Tibial nerve (tissue), 4 donors: ENCODE measurements around the gene ZNF407. TPM values are rescaled to one million over a fixed set of nuclear protein-coding genes. Genes with fewer than 3 reads are reported as not detected.

Experiments
- DNase-seq, 2 donors: peaks; one replicate each; pipeline ENCODE4 v3.0.0-alpha.2; 2019; ENCODE audit warnings: low spot score in 2 of 2
- H3K27ac ChIP-seq, 4 donors: fragments of 200-600 bp; sonication (generic) in 3 of 4; one replicate each; pipeline ENCODE4 v1.5.1; 2017 to 2019; ENCODE audit warnings: mild to moderate bottlenecking in 1 of 4
- H3K27me3 ChIP-seq, 2 donors: fragments of 200-600 bp; sonication (generic) in 1 of 2; one replicate each; pipeline versions ENCODE4 v1.5.1 to v1.6.0; 2017 to 2019
- H3K36me3 ChIP-seq, 3 donors: fragments of 200-600 bp; sonication (generic); one replicate each; pipeline ENCODE4 v1.5.1; 2018 to 2019
- H3K4me1 ChIP-seq, 4 donors: fragments of 200-600 bp; sonication (generic) in 3 of 4; one replicate each; pipeline ENCODE4 v1.5.1; 2017 to 2019
- H3K4me3 ChIP-seq, 4 donors: fragments of 200-600 bp; sonication (generic) in 3 of 4; one replicate each; pipeline ENCODE4 v1.5.1; 2017 to 2019; ENCODE audit warnings: mild to moderate bottlenecking in 1 of 4, moderate library complexity in 1 of 4
- H3K9me3 ChIP-seq, 4 donors: fragments of 200-600 bp; sonication (generic) in 3 of 4; one replicate each; pipeline ENCODE4 v1.5.1; 2017 to 2019
- EP300 ChIP-seq, 2 donors: sonication (generic); formaldehyde crosslinking; IDR thresholded peaks; one replicate each; pipeline ENCODE4 v1.6.1; 2017; ENCODE audit warnings: antibody characterized with exemption in 2 of 2, mild to moderate bottlenecking in 1 of 2
- POLR2A ChIP-seq, 2 donors: fragments of 450-650 bp; IDR thresholded peaks; one replicate each; pipeline ENCODE4 v1.6.1; 2017; ENCODE audit warnings: antibody characterized with exemption in 2 of 2, mild to moderate bottlenecking in 2 of 2, moderate library complexity in 2 of 2
- WGBS, 2 donors: methylation state at CpG; one replicate each; pipeline ENCODE4 v1.1.5; 2018; 5-methylcytosine and 5-hydroxymethylcytosine counted together
- total RNA-seq, 4 donors: library from RNA; depleted of rRNA; stranded (reverse); fragments of >200 nt; gene quantifications; one replicate each; pipeline ENCODE4 v1.1.0, GENCODE V29; 2016
- TF ChIP-seq, protein P1 (sequence below), 5 experiments: fragments of 200-600 bp in 3 of 5; fragments of 450-650 bp in 2 of 5; sonication (generic) in 3 of 5; IDR thresholded peaks; one replicate each; pipeline ENCODE4 v1.5.1; 2016 to 2019; ENCODE audit warnings: antibody characterized with exemption in 5 of 5, mild to moderate bottlenecking in 3 of 5, moderate library complexity in 2 of 5

ZNF407 gene
- total RNA-seq, 4 donors from 2014 or later = 18.6 to 22.8 (median 19.6) TPM

DNA sequence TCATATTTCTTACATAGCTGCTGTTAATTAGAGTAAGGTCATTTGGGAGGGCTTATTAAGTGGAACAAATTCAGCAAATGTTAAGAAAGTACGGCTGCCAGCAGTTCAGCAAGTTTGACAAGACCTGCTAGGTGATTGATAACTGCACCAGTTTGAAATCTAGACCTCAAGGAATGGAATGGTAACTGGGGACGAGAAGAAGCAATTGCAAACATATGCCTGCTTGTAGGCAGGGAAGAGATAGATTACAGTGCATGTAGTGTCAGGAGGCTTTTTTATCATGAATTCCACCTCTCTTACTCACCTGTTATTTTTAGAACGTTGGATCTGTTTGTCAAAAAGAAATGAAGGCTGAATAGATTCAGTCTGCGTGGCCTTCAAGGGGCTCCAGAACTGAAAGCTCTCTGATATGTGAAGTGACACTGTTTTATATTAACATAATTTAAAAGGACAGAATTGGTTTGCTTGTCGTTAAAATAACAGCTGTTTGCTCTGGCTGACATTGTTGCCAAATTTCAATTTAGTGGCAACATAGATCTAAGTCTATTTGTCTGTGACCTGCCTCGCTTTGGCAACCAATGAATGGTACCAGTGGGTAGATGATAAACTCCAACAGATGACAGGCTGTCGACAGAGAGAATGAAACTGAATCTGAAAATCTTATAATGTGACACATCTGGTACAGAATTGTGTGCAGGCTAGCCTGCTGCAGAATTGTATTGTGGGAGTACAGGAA is 199.3 kb downstream of the ZNF407 start:
- Histone ChIP-seq H3K4me3 (no peak overlapping the region), H3K27ac (no peak overlapping the region), H3K4me1 (peaks cover 0 to 12% (median 2%) of the 10 kb centered on the region in 4 donors), H3K36me3 (peaks cover 0 to 4% (median 0%) of the 10 kb centered on the region in 3 donors), H3K9me3 (no peaks in the 10 kb centered on the region), H3K27me3 (no peaks in the 10 kb centered on the region)
- WGBS, 2 donors = 47 to 49% methylated on average over 7 of the region's 7 CpGs
- DNase-seq = no peak
- TF ChIP-seq EP300 (IDR thresholded peaks at IDR 0.05) (no peak), POLR2A (IDR thresholded peaks at IDR 0.05) (no peak)
- TF ChIP-seq, protein P1, sequence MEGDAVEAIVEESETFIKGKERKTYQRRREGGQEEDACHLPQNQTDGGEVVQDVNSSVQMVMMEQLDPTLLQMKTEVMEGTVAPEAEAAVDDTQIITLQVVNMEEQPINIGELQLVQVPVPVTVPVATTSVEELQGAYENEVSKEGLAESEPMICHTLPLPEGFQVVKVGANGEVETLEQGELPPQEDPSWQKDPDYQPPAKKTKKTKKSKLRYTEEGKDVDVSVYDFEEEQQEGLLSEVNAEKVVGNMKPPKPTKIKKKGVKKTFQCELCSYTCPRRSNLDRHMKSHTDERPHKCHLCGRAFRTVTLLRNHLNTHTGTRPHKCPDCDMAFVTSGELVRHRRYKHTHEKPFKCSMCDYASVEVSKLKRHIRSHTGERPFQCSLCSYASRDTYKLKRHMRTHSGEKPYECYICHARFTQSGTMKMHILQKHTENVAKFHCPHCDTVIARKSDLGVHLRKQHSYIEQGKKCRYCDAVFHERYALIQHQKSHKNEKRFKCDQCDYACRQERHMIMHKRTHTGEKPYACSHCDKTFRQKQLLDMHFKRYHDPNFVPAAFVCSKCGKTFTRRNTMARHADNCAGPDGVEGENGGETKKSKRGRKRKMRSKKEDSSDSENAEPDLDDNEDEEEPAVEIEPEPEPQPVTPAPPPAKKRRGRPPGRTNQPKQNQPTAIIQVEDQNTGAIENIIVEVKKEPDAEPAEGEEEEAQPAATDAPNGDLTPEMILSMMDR (IDR thresholded peaks at IDR 0.05) = no peak

DNA sequence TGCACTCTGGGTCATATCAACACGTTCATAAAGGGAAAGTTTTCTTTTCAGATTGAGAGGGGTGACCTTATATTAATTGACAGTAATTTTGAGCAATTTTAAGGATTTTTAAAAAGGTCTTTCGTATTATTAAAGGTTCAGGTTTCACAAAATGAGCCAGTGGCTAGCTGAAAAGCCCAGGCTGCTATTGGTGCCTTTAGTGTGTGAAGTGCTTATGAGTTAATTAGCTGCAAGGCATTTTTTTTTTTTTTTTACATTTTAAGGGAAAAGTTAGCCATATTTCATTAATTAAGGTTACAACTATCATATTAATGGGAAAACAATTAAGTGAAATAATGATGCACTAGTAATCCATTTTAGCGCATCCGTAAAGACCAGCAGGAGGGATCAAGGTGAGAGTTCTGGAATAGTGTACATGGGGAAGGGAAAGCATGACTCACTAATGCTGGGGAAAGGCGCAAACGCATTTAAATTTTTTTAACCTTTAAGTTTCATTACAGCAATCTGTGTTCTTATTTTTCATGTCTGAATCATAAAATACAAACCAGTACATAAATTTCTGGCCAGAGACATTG is 200.0 kb downstream of the ZNF407 start:
- H3K4me3 ChIP-seq = no peak overlapping the region
- DNase-seq = no peak

DNA sequence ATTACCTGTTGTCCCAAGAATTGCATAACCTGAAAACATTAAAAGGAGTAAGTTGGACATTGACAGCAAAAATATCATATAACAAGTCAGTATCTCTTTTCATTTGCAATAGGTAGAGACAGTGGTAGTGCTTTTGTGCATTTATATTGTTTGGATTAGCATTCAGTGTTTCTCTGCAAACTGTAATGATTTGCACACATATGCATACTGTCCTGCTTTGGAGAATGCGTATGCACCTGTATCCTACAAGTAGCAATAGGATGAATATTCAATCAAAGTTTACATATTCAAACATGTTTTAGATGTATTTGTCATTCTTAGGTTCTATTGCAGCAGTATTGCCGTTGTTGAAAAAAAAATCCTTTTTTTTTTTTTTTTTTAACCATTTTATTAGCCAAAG is 201.9 kb downstream of the ZNF407 start:
- peaks cover 0 to 12% (median 2%) of the 10 kb centered on the region in 4 donors for H3K4me1 ChIP-seq
- no peaks in the 10 kb centered on the region for H3K9me3 ChIP-seq
- TF ChIP-seq, protein P1 (IDR thresholded peaks at IDR 0.05) = no peak
- TF ChIP-seq EP300 (IDR thresholded peaks at IDR 0.05) (no peak), POLR2A (IDR thresholded peaks at IDR 0.05) (no peak)
- H3K27ac ChIP-seq = no peak overlapping the region
- 92 to 97% methylated on average over 2 of the region's 2 CpGs for WGBS, 2 donors
- H3K4me3 ChIP-seq = no peak overlapping the region
- H3K27me3 ChIP-seq = no peaks in the 10 kb centered on the region
- no peak for DNase-seq
- no peaks in the 10 kb centered on the region for H3K36me3 ChIP-seq

More for the DNA sequence above, 200.0 kb downstream of the ZNF407 start:
- Histone ChIP-seq H3K9me3 (no peaks in the 10 kb centered on the region), H3K4me1 (peaks cover 0 to 12% (median 2%) of the 10 kb centered on the region in 4 donors), H3K36me3 (peaks cover 0 to 4% (median 0%) of the 10 kb centered on the region in 3 donors), H3K27ac (no peak overlapping the region), H3K27me3 (no peaks in the 10 kb centered on the region)
- TF ChIP-seq, protein P1 (IDR thresholded peaks at IDR 0.05) = no peak
- TF ChIP-seq POLR2A (IDR thresholded peaks at IDR 0.05) (no peak), EP300 (IDR thresholded peaks at IDR 0.05) (no peak)
- 74 to 82% methylated on average over 6 of the region's 6 CpGs for WGBS, 2 donors

DNA sequence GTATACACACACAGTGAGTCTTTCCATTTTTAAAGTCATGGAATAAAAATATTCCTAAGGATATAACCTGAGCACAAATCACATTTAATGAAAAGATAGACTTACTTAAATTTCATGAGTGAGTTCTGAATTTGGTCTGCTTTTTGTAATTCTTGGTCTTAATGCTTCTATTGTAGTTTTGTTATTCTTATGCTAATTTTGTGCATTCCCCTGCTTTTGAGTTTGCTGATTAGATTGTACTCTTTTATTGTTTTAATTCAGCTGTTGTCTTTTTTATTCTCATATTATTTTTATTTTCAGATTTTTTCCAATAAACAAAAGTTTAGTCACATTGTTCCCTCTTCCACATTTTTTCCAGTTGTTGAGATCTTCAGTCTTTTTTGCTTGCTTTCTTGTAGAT is 202.4 kb downstream of the ZNF407 start:
- H3K36me3 ChIP-seq = no peaks in the 10 kb centered on the region
- DNase-seq = no peak
- no peak for TF ChIP-seq EP300 (IDR thresholded peaks at IDR 0.05)
- TF ChIP-seq POLR2A (IDR thresholded peaks at IDR 0.05) = no peak
- TF ChIP-seq, protein P1 (IDR thresholded peaks at IDR 0.05) = no peak
- no peaks in the 10 kb centered on the region for H3K27me3 ChIP-seq
- peaks cover 0 to 12% (median 2%) of the 10 kb centered on the region in 4 donors for H3K4me1 ChIP-seq
- no peaks in the 10 kb centered on the region for H3K9me3 ChIP-seq
- no peak overlapping the region for H3K4me3 ChIP-seq
- no peak overlapping the region for H3K27ac ChIP-seq

DNA sequence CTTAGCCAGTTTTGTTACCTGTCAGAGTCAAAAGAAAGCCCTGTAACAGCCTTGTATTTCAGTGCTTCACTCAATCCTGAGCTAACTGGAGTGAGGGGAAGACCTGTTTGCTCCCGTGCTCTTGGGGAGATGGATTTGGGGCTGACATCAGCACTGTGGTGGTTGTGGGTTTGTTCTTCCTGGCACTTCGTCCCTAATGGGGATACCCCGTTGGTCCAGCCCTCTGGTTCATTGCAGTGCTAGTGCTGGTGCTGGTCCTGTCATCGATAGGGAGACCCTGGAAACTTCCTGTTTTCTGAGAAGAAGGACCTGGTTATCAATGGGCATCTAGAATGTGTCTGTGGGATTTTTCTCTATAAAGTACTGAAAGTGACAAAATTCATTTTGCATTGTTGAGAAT is 205.4 kb downstream of the ZNF407 start:
- TF ChIP-seq EP300 (IDR thresholded peaks at IDR 0.05) (no peak), POLR2A (IDR thresholded peaks at IDR 0.05) (no peak)
- TF ChIP-seq, protein P1 (IDR thresholded peaks at IDR 0.05) = no peak
- H3K27me3 ChIP-seq = no peaks in the 10 kb centered on the region
- H3K4me1 ChIP-seq = peaks cover 0 to 4% (median 0%) of the 10 kb centered on the region in 4 donors
- 76 to 79% methylated on average over 4 of the region's 4 CpGs for WGBS, 2 donors
- no peak for DNase-seq
- no peak overlapping the region for H3K4me3 ChIP-seq
- H3K9me3 ChIP-seq = no peaks in the 10 kb centered on the region
- no peaks in the 10 kb centered on the region for H3K36me3 ChIP-seq
- no peak overlapping the region for H3K27ac ChIP-seq
